ENCODE measurements around the gene SRP54. TPM values are rescaled to one million over a fixed set of nuclear protein-coding genes. Genes with fewer than 3 reads are reported as not detected.
A peak's percentile ranks its signal among the peaks of the same experiment; 100 is the strongest.
"Not testable (repeated sequence)": the region's sequence is repeated elsewhere in the genome, so short reads cannot be mapped to it uniquely, and the experiment has no call there.

The SRP54 gene
- total and polyA plus RNA-seq, 2 of the 13 experiments (the other 11 are each of a cell fraction or from before 2014, with no cell fraction given), result 42.2 to 207 TPM

DNA sequence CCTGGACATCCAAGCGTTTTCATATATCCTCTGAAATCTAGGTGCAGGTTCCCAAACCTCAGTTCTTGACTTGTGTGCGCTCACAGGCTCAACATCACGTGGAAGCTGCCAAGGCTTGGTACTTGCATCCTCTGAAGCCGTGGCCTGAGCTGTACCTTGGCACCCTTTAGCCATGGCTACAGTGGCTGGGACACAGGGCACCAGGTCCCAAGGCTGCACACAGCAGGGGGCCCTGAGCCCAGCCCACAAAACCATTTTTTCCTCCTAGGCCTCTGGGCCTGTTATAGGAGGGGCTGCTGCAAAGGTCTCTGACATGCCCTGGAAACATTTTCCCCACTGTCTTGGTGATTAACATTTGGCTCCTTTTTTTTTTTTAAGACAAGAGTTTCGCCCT is 51.6 kb downstream of the SRP54 start (continued):
- TF ChIP-seq CSRNP2 (CRISPR knock-in tag; conservative IDR thresholded peaks at IDR 0.05; ENCODE audit: low read depth) (no peak), ZMYM2 (CRISPR knock-in tag; IDR thresholded peaks at IDR 0.05) (0 out of 2 replicates have a peak, but pooled peaks have one; percentile 39)

- peak; percentile 14 for ATAC-seq
- CTCF ChIA-PET (ENCODE audit: low intra/inter-chr PET ratio, low total read pairs); H3K4me3 ChIP-seq (replicated peaks in 1 of 3; ENCODE audit: insufficient read depth in 1 of 3, low read depth in 2 of 3, low read length in 3 of 3); in situ Hi-C loops (cut with HindIII; ENCODE audit: extremely low pct_ligation_motif_present, low pct_unique_long_range_greater_than_20kb); H4K20me1 ChIP-seq (ENCODE audit: insufficient read depth, low read length); H3K36me3 ChIP-seq (replicated peaks in 1 of 2; ENCODE audit: control insufficient read depth in 1 of 2, insufficient read depth in 2 of 2, low read length in 2 of 2); FAIRE-seq; H3K9ac ChIP-seq (ENCODE audit: insufficient read depth, low read depth, low read length); H2AFZ ChIP-seq (ENCODE audit: low read length); H3K27me3 ChIP-seq (ENCODE audit: control insufficient read depth in 1 of 2, insufficient read depth in 2 of 2, low read length in 2 of 2); H3K27ac ChIP-seq (ENCODE audit: extremely low read length, insufficient read depth, low read length); BruUV-seq (replicated peaks); H3K4me2 ChIP-seq (ENCODE audit: low read depth, low read length); intact Hi-C loops (cut with micrococcal nuclease; ENCODE audit: unreplicated experiment); H3K79me2 ChIP-seq (ENCODE audit: insufficient read depth, low read length); TF ChIP-seq HNF4G (CRISPR knock-in tag; IDR thresholded peaks at IDR 0.05; ENCODE audit: borderline replicate concordance, low read depth): not testable (repeated sequence)
- POLR2A ChIA-PET, result interaction anchor here (6.3 kb wide), 1 partner anchor 11 kb away, joined by 46 read pairs; the partner anchor contains the start of gene FAM177A1
- WGBS (ENCODE audit: low lambda C conversion rate), result 86% methylated on average over 5 of the region's 5 CpGs
- H3K4me1 ChIP-seq (ENCODE audit: insufficient read depth, low read length), result peaks cover 23% of the 10 kb centered on the region
- H3K9me3 ChIP-seq (ENCODE audit: low read length), result peaks cover 32% of the 10 kb centered on the region
- DNase-seq (ENCODE audit: low spot score), result peak; percentile 37
- TF ChIP-seq POGZ (CRISPR knock-in tag; IDR thresholded peaks at IDR 0.05) (peak; percentile 29; the same call in 1 of the 2 replicates), ZNF841 (CRISPR knock-in tag; IDR thresholded peaks at IDR 0.05; ENCODE audit: borderline replicate concordance) (0 out of 2 replicates have a peak, but pooled peaks have one; percentile 37), ADNP (CRISPR knock-in tag; IDR thresholded peaks at IDR 0.05) (0 out of 2 replicates have a peak, but pooled peaks have one; percentile 42), HNF4G (IDR thresholded peaks at IDR 0.05; ENCODE audit: borderline replicate concordance, low read depth, low read length) (peak; percentile 14; the same call in 1 of the 2 replicates), PREB (CRISPR knock-in tag; IDR thresholded peaks at IDR 0.05) (0 out of 2 replicates have a peak, but pooled peaks have one; percentile 39), ZNF232 (CRISPR knock-in tag; IDR thresholded peaks at IDR 0.05; ENCODE audit: borderline replicate concordance) (0 out of 2 replicates have a peak, but pooled peaks have one; percentile 38), ZNF75D (CRISPR knock-in tag; IDR thresholded peaks at IDR 0.05; ENCODE audit: borderline replicate concordance) (0 out of 2 replicates have a peak, but pooled peaks have one; percentile 0)
- TF ChIP-seq, protein P1, sequence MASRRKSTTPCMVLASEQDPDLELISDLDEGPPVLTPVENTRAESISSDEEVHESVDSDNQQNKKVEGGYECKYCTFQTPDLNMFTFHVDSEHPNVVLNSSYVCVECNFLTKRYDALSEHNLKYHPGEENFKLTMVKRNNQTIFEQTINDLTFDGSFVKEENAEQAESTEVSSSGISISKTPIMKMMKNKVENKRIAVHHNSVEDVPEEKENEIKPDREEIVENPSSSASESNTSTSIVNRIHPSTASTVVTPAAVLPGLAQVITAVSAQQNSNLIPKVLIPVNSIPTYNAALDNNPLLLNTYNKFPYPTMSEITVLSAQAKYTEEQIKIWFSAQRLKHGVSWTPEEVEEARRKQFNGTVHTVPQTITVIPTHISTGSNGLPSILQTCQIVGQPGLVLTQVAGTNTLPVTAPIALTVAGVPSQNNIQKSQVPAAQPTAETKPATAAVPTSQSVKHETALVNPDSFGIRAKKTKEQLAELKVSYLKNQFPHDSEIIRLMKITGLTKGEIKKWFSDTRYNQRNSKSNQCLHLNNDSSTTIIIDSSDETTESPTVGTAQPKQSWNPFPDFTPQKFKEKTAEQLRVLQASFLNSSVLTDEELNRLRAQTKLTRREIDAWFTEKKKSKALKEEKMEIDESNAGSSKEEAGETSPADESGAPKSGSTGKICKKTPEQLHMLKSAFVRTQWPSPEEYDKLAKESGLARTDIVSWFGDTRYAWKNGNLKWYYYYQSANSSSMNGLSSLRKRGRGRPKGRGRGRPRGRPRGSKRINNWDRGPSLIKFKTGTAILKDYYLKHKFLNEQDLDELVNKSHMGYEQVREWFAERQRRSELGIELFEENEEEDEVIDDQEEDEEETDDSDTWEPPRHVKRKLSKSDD (CRISPR knock-in tag; IDR thresholded peaks at IDR 0.05; ENCODE audit: low read depth), result 0 out of 2 replicates have a peak, but pooled peaks have one; percentile 10
- TF ChIP-seq, protein P2, sequence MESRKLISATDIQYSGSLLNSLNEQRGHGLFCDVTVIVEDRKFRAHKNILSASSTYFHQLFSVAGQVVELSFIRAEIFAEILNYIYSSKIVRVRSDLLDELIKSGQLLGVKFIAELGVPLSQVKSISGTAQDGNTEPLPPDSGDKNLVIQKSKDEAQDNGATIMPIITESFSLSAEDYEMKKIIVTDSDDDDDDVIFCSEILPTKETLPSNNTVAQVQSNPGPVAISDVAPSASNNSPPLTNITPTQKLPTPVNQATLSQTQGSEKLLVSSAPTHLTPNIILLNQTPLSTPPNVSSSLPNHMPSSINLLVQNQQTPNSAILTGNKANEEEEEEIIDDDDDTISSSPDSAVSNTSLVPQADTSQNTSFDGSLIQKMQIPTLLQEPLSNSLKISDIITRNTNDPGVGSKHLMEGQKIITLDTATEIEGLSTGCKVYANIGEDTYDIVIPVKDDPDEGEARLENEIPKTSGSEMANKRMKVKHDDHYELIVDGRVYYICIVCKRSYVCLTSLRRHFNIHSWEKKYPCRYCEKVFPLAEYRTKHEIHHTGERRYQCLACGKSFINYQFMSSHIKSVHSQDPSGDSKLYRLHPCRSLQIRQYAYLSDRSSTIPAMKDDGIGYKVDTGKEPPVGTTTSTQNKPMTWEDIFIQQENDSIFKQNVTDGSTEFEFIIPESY (CRISPR knock-in tag; IDR thresholded peaks at IDR 0.05), result peak; percentile 74
Observed at GRCh38 chr14:35034944-35035554, 52.3 kb downstream of the SRP54 start.
